HG03196 (cell line): Measurements from ENCODE around the gene GARS1.
"Not testable (repeated sequence)": the region's sequence is repeated elsewhere in the genome, so short reads cannot be mapped to it uniquely, and the experiment has no call there.

Experiments used
- ATAC-seq: cut with Tn5 transposase; IDR thresholded peaks from one replicate; pipeline ENCODE4 v1.9.1; 2021; ENCODE audit not compliant: unreplicated experiment

GARS1 gene

DNA sequence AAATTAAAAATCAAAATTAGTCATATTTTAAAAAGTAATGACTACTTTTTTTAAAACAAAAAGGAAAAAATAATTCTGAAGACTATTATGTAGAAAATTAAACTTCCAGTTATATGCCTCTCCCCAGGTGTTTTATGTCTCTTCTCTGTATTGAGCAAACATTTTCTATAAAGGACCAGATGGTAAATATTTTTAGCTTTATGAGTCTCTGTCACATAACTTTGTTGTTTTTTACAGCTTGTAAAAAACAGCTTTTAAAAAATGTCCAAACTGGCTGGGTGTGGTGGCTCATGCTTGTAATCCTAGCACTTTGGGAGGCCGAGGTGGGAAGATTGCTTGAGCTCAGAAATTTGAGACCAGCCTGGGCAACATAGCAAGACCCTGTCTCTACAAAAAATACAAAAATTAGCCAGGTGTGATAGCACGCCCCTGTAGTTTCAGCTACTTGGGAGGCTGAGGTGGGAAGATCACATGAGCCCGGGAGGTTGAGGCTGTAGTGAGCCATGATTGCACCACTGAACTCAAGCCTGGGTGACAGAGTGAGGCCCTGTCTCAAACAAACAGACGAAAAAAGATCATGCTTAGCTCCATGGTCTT is 23.5 kb downstream of the GARS1 start:
- ATAC-seq: no peak

DNA sequence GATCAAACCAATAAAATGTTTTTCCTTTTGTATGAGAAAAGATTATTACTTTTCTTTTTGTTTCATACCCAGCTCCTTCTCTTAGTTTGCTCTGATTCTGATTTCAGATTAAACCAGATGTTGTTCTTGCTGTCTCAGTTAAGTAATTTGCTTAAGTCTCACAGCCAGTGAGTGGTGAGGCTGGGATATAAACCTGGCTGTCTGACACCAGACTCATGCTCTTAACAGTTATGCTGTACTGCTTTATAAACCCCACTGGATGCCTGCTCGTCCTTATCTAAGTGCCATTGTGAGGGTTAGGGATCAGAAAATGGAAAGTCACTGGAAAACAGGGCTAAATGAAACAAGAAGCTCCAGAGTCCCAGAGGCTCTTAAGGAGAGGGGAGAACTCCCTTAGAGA is 24.3 kb downstream of the GARS1 start:
- no peak for ATAC-seq

DNA sequence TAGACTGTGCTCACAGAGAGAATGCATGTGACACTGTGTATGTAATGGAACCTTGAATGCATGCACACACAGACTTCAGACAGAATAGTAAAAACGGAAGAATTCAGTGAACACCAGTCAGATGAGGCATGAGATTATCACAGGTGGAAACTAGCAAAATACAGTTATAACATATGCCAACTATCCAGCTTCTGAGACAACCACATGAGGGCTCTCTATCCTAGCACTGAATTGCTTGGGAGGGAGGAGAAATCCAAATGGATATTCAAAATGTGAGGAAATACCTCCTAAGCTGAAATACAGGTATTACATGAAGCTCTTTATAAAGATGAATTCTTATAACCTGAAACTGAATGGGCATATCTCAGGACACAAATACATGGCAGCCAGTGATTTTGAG is 30.6 kb downstream of the GARS1 start:
- no peak for ATAC-seq

DNA sequence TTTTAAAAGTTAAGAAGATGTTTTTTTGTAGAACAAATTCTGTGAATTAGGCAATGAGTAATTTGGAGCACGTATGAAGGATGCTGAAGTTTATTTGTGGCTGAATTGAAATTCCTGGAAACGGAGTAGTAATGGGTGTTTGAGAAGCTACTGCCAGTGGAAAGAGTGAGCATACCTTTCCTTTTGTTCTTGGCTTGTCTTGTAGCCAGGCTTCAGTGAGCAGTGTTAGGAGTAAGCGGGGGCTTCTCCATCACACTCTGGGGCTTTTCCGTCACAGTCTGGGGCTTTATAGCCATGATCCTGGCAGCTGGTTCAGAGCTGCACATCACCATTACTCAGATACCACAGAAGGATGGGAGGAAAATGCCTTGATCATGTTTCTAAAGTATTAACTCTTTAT is 32.3 kb downstream of the GARS1 start:
- ATAC-seq: no peak

DNA sequence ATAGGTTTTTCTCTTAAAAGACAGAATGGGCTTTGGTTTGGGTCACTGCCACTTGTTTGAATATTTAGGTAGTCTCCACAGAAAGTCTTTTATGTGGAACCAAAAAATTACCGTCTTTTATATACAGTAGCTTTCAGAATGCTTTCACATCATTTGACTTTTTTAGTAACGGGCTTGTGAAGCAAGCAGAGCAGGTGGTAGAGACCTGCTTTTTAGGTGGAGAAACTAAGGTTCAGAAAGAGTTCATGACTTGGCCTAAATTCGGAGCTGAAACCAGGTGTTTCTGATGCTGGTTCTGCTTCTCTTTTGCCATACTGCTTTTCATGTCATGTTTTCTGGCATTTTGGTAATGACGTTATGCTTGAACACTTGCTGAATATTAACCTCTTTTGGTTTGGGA is 36.3 kb downstream of the GARS1 start:
- no peak for ATAC-seq

DNA sequence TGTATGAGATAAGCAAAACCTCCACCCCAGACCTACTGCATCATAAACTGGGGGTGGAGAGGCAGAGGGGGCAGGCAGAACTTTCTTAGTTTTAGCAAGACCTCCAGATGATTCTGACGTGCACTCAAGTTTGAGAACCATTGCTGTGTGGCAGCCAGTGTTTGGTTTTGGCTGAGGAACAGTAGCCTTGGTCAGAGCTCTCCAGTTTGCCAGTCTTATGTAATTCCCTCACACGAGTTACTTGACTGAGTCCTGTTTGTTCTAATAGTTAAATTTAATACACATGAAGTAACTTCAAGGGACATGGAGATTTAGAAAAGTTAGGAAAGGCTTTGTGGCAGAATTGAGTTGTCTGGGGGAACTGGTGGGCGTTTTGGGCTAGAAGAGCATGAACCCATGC is 38.5 kb downstream of the GARS1 start:
- no peak for ATAC-seq

DNA sequence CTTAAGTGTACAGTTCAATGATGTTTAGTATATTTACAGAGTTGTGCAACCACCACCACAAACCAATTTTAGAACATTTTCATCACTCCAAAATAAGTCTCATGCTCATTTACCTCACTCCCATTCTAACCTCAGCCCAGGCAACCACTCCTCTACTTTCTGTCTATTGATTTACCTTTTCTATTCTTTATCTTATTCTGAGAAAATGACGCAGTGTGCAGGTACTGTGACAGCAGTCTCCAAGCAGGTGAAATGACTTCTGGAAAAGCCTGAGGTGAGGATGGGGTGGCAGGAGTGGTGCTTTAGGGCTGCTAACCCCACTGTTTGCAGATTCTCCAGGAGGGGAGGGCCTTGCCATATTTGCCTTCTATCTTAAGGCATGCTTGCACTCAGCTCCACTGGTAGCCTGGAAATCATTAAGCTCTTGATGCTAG is 39.5 kb downstream of the GARS1 start:
- no peak for ATAC-seq

DNA sequence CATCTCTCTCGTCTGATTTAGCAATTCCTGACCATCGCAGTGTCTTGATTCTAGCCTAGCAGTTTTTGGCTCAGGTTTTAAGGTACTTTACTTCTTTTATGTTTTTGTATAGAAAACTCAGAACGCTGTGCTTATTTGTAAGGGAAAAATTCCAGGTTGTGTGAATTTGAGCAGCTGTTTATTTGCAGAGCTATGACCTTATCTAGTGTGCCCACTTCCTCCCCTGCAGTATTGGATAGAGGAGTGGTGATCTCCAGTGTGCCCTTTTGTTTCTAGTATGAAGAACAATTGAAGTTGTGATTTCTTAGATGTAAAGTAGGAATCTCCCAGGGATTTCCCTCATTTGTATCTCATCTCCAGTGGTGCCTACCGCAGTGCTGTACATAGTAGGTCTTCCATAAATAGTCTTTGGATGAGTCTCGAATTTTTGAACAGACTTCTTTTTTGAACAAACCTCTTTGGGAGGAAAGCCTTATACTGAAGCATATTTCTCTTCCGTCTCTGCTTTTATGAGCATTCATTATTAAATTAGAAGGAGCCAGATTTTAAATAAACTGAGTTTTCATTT is 40.0 kb downstream of the GARS1 start:
- ATAC-seq: no peak

DNA sequence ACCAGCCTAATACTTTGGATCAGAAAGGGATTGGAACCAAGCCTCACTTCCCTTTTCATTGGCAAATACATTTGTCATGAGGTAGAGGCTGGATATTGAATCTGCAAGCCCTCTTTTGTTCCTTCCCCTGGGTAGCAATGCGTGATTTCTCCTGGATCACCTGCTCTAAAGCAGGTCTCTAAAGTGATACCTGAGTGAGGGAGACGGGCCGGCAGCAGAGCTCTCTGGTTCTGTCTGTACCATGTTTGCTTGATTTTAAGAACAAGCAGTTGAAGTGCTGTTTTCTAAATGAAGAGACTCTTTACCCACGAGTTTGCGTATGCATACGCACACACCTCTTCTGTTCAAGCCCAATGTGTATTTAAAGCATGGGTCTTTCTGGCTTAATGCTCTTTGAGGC is 41.1 kb downstream of the GARS1 start:
- ATAC-seq: no peak

DNA sequence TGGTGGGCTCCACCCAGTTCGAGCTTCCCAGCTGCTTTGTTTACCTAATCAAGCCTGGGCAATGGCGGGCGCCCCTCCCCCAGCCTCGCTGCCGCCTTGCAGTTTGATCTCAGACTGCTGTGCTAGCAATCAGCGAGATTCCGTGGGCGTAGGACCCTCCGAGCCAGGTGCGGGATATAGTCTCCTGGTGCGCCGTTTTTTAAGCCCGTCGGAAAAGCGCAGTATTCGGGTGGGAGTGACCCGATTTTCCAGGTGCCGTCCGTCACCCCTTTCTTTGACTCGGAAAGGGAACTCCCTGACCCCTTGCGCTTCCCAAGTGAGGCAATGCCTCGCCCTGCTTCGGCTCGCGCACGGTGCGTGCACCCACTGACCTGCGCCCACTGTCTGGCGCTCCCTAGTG is 47.6 kb downstream of the GARS1 start:
- ATAC-seq: not testable (repeated sequence)

DNA sequence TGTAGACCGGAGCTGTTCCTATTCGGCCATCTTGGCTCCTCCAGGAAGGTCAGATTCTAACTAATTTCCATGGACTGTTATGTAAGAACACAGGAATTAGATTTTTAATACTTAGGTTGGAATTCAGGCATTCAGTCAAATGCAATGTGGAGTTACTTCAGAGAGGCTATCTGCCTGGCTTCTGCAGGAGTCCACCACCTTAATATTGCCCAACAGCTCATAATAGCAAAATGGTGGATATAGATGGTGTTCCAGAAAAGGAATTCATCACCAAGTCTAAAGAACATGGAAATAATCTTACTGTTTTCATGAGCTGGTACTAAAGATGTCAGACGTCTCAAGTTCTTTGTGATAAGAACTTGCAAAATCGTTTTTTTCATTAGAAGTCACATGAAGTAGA is 48.1 kb downstream of the GARS1 start:
- no peak for ATAC-seq

DNA sequence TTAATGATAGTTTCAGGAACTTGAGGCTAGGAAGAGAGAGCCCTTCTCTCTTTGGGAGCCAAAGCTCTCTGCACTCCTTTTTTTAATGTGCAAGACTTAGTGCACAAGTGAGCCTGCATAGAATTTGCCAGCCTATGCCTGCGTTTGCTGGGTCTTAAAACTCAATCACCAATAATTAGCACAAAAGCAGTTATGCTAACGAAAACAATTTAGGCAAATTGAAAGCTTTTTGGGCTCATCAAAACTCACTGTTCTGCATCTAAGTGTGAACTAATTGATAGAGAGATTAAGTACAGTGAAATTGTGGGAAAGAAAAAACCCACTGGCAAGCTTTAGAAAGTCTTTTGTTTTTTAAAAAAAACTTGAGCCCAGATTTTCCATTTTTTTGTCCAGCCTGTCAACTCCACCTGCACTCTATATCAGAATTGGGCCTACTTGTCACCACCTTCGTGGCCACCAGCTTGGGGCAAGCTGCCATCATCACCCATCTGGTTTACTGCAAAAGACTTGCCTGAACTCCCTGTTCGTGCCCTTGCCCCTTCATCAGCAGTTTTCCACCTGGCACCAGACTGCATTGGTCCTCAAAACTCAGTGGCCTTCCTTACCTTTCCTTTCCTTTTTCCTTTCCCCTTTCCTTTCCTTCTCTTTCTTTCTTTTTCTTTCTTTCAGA is 49.7 kb downstream of the GARS1 start:
- no peak for ATAC-seq

DNA sequence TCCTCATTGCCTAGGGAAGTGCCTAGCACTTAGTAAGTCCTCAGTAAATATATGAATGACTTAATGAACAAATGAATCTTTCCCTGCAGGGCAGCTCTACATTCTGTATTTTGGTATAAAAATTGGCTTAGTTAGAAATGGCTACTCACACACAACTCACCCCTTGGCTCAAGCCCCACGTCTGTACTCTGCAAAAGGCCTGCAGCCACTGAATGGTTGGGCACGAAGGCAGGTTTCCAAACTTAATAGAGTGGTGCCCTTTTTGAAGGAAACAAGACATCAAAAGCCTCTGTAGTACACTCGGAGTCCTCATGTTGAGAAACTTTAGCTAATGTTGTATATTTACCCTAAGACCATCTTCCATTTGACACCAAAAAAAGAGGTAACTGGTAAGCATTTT is 51.0 kb downstream of the GARS1 start:
- ATAC-seq: no peak

DNA sequence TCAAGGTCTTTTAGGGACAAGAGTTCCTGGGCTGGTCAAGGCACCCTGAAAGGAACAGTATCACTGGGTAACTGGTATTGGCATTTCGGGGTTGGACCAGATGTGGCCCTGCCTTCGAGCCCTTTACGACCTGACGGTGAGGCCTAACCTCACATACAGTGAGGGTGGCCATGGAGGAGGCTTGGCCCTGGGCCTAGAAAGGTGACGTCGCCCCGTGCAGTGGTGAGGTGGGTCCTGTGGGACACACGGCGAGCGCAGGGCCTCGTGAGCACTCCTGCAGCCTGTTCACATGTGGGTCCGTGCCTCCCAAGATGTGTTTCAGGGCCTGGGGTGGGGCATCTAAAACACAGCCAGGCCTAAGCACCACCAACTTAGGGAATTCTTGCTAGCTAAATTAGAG is 51.5 kb downstream of the GARS1 start:
- no peak for ATAC-seq

DNA sequence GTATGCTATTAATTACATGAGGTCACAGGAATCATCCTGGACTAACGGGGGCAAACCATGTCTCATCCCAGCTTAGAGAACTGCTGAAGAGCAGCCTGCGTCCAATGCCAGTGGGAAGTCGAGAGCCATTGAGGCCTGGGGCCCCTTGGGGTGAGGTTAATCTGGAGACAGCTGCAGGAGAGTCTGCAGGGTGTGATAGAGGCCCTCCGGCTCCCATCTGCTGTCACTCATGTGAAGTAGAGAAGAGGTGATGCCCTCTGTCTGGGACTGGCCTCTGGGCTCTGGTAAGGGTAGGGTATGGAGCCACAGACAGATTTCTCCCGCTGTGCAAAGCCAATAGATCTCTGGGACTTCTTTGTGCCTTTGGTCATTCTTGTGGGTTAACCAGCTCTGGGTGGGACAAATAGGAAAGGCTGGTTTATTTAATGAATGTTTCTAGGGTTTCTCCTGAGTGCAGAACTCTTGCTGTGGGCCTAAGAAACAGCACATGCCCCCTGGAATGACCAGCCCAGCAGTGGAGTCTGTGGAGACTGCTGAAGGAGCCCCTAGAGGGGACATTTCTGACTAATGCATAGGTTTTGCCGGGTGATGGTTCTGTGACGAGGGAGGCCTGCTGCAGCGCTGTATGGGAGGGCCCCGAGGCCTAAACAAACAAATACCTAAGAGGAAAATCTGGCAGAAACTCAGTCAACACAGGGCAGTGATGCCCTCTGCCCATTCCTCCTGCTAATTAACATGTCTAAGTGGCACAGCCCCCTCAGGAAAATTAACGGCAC is 53.1 kb downstream of the GARS1 start:
- no peak for ATAC-seq

DNA sequence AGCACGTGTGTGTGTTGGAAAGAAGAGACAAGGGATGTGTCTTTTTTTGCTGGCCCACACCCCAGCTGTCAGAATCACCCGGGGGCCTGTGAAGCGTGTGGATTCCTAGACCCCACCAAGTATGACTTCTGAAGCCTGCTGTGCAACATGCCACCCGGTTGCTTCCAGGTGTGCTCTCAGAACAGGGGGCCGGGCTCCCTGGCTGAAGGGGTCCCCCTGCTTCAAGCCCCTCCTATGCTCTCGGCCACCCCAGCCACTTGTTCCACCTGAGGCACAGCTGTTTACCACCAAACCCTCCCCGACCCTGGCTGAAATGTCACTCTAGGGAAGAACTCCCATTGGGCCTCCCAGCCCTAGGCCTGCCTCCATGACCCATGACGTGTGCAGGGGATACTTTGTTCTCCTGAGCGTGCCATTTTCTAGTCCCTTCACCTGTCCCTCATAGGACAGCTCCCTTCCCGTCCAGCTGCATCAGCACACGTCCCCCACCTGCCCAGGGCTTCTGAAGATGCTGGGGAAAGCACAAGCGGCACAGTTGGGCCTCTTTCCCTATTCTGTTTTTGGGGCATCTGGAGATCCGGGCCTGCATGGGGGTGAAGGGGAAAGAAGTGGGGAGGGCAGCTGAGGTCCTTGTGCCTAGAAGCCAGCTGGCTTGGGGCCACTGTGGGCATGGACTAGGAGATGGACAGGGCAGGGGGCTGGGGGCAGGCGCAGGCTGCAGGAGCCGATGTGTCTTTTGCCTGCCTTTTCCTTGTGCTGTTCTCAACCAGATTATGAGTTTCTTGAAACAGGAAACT is 54.3 kb downstream of the GARS1 start:
- ATAC-seq: no peak

DNA sequence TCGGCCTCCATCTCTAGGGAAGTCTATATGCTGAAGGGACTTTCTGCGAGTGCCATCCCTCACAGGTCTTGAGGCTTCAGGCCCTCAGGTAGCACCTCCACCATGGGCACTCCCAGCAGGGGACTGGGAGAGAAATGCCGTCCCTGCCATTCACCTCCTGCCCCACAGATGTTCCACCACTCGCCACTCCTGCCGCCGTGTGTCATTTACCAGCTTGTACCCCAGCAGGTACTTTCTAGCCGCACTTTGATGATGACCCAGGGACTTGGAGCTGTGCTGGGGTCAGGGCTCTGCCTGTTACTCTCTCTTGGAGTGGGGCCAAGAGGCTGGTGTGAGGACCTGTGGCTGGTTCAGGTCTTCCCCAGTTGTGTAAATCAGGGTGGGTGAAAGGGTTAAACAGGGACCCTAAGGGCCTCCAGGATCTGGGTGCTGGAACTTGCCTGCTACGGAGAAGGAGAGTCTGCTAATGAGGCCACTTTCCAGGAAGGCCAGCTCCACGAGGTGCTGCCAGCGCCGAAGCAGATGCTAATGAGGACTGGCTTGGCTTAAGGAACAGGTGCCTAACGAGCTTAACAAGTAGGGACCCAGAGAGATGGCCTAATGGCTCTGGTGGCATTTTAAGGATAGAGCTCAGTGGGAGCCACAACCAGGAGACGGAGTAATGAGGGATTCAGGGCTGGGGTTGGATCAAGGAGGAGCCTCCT is 55.2 kb downstream of the GARS1 start:
- no peak for ATAC-seq

DNA sequence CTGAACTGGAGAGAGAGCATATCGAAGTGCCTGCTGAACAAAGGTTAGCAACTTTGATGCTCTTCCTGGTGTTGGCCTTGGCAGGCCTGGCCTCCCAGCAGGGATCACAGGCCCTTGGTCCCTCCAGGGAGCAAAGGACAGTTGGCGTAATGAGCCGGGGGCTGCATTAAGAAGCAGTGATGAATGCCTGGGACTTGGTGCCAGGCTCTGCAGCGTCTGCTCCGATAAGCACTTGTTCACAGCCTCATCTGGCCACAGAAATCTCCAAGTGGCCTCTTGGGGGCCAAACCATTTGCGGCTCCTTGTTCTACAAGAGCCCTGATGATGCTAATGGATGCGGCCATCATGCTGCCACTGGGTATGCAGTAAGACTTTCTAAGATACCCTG is 55.7 kb downstream of the GARS1 start:
- no peak for ATAC-seq

DNA sequence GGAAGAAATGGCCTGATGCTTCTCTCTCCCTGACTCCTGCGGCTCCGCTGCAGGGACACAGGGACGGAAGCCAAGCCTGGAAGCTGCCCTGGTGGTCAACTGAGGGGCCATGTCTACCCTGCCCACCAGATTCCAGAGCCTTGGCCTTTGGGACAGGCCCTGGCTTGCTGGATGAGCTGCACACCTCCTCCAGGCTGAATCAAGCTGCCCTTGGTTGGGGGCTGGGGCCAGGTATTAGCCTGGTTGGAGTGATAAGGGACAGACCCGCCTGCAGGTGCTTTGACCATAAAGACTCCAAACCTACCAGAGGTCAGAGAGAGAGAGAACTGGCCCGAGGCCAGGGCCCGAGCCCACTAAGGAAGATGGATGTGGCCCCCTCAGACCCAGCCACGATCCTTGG is 57.5 kb downstream of the GARS1 start:
- ATAC-seq: no peak
